ENCODE data around the gene TLR3.

Gene TLR3

GRCh38 chr4:186058253-186058979 lies 10.5 kb upstream of the TLR3 start:
- no peak for DNase-seq
- TF ChIP-seq, protein P1, sequence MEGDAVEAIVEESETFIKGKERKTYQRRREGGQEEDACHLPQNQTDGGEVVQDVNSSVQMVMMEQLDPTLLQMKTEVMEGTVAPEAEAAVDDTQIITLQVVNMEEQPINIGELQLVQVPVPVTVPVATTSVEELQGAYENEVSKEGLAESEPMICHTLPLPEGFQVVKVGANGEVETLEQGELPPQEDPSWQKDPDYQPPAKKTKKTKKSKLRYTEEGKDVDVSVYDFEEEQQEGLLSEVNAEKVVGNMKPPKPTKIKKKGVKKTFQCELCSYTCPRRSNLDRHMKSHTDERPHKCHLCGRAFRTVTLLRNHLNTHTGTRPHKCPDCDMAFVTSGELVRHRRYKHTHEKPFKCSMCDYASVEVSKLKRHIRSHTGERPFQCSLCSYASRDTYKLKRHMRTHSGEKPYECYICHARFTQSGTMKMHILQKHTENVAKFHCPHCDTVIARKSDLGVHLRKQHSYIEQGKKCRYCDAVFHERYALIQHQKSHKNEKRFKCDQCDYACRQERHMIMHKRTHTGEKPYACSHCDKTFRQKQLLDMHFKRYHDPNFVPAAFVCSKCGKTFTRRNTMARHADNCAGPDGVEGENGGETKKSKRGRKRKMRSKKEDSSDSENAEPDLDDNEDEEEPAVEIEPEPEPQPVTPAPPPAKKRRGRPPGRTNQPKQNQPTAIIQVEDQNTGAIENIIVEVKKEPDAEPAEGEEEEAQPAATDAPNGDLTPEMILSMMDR (IDR thresholded peaks at IDR 0.05; ENCODE audit: low read depth, low read length): no peak
- H3K4me3 ChIP-seq (ENCODE audit: low read depth, low read length): no peak overlapping the region
- no peaks in the 10 kb centered on the region for H3K9me3 ChIP-seq
- H3K4me1 ChIP-seq: no peaks in the 10 kb centered on the region
- H3K27me3 ChIP-seq: no peaks in the 10 kb centered on the region
- no peaks in the 10 kb centered on the region for H3K36me3 ChIP-seq

GRCh38 chr4:186058980-186059316 lies 10.0 kb upstream of the TLR3 start:
- Histone ChIP-seq H3K9me3 (no peaks in the 10 kb centered on the region), H3K27me3 (no peaks in the 10 kb centered on the region), H3K4me1 (no peaks in the 10 kb centered on the region), H3K36me3 (no peaks in the 10 kb centered on the region), H3K4me3 (ENCODE audit: low read depth, low read length) (no peak overlapping the region)
- TF ChIP-seq, protein P1 (IDR thresholded peaks at IDR 0.05; ENCODE audit: low read depth, low read length): no peak
- no peak for DNase-seq

DNA sequence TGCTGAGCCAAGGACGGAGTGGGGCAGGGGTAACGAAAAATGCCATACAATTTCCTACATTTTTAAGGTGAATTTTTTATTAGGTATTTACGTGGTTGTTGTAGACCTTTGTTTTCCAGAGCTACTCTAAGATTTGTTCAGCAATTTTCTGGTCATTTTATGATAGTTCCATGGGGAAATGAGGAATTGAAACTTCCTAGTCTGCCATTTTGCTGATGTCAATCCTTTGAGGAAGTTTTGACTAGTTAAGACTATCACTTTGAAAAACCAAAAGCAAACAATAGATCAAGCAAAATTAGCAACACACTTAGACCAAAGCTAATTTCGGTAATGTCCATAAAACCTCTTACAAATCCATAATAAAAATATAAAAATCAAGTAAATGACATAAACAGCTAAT lies 7.0 kb upstream of the TLR3 start:
- no peaks in the 10 kb centered on the region for H3K36me3 ChIP-seq
- TF ChIP-seq, protein P1 (IDR thresholded peaks at IDR 0.05; ENCODE audit: low read depth, low read length): no peak
- no peak overlapping the region for H3K4me3 ChIP-seq (ENCODE audit: low read depth, low read length)
- H3K9me3 ChIP-seq: no peaks in the 10 kb centered on the region
- no peaks in the 10 kb centered on the region for H3K27me3 ChIP-seq
- no peak for DNase-seq
- H3K4me1 ChIP-seq: no peaks in the 10 kb centered on the region

- DNase-seq: peak; percentile 49
These were observed 1.1 kb upstream of the TLR3 start for GRCh38 chr4:186067757-186068385.

GRCh38 chr4:186069729-186070128 lies 773 bp downstream of the TLR3 start:
- TF ChIP-seq, protein P1 (IDR thresholded peaks at IDR 0.05; ENCODE audit: low read depth, low read length): no peak
- DNase-seq: no peak
- Histone ChIP-seq H3K4me1 (no peaks in the 10 kb centered on the region), H3K27me3 (no peaks in the 10 kb centered on the region), H3K9me3 (no peaks in the 10 kb centered on the region), H3K4me3 (ENCODE audit: low read depth, low read length) (no peak overlapping the region), H3K36me3 (no peaks in the 10 kb centered on the region)

More at GRCh38 chr4:186067757-186068385, 1.1 kb upstream of the TLR3 start:
- TF ChIP-seq, protein P1 (IDR thresholded peaks at IDR 0.05; ENCODE audit: low read depth, low read length): peak; percentile 75
- no peaks in the 10 kb centered on the region for H3K4me1 ChIP-seq
- H3K9me3 ChIP-seq: no peaks in the 10 kb centered on the region
- no peaks in the 10 kb centered on the region for H3K27me3 ChIP-seq
- H3K4me3 ChIP-seq (ENCODE audit: low read depth, low read length): peak overlapping the region; percentile 40; the same call in 1 of the 2 replicates
- no peaks in the 10 kb centered on the region for H3K36me3 ChIP-seq

- Histone ChIP-seq H3K27me3 (peaks cover 5% of the 10 kb centered on the region), H3K9me3 (no peaks in the 10 kb centered on the region), H3K4me3 (ENCODE audit: low read depth, low read length) (no peak overlapping the region), H3K4me1 (no peaks in the 10 kb centered on the region), H3K36me3 (no peaks in the 10 kb centered on the region)
- TF ChIP-seq, protein P1 (IDR thresholded peaks at IDR 0.05; ENCODE audit: low read depth, low read length): no peak
- DNase-seq: no peak
These were observed 3.6 kb downstream of the TLR3 start for GRCh38 chr4:186072516-186072915.

Data from BE2C (cell line).